ENCODE data around the gene CPPED1. TPM values are rescaled to one million over a fixed set of nuclear protein-coding genes. Genes with fewer than 3 reads are reported as not detected.
"Not testable (repeated sequence)": the region's sequence is repeated elsewhere in the genome, so short reads cannot be mapped to it uniquely, and the experiment has no call there.

The CPPED1 gene
- total RNA-seq, 1 donor from 2014 or later = 6.3 TPM

GRCh38 chr16:12819126-12820117 is 15.7 kb upstream of the CPPED1 start:
- Histone ChIP-seq H3K27me3 (ENCODE audit: control insufficient read depth in 3 of 3, insufficient read depth in 3 of 3, low read length in 3 of 3) (no peaks in the 10 kb centered on the region), H3K9ac (ENCODE audit: low read depth in 1 of 3, low read length in 3 of 3) (no peak overlapping the region), H3K9me3 (ENCODE audit: control insufficient read depth in 3 of 3, low read length in 3 of 3) (peaks cover 0 to 3% (median 0%) of the 10 kb centered on the region in 3 donors), H3K27ac (ENCODE audit: low read depth, low read length) (no peak overlapping the region), H3K4me3 (ENCODE audit: low read length in 3 of 3) (no peak overlapping the region), H3K36me3 (ENCODE audit: control insufficient read depth in 3 of 3, insufficient read depth in 3 of 3, low read length in 3 of 3) (no peaks in the 10 kb centered on the region), H3K4me1 (ENCODE audit: control insufficient read depth in 3 of 3, insufficient read depth in 3 of 3, low read length in 3 of 3) (no peaks in the 10 kb centered on the region)

- H3K4me3 ChIP-seq (ENCODE audit: low read length in 3 of 3) = no peak overlapping the region
- no peak overlapping the region for H3K27ac ChIP-seq (ENCODE audit: low read depth, low read length)
These were observed 14.6 kb upstream of the CPPED1 start for GRCh38 chr16:12818326-12818725.

GRCh38 chr16:12816791-12817214 is 13.1 kb upstream of the CPPED1 start:
- not testable (repeated sequence) for H3K27ac ChIP-seq (ENCODE audit: low read depth, low read length)

More at GRCh38 chr16:12818326-12818725, 14.6 kb upstream of the CPPED1 start:
- Histone ChIP-seq H3K27me3 (ENCODE audit: control insufficient read depth in 3 of 3, insufficient read depth in 3 of 3, low read length in 3 of 3) (no peaks in the 10 kb centered on the region), H3K9ac (ENCODE audit: low read depth in 1 of 3, low read length in 3 of 3) (no peak overlapping the region), H3K9me3 (ENCODE audit: control insufficient read depth in 3 of 3, low read length in 3 of 3) (peaks cover 0 to 3% (median 0%) of the 10 kb centered on the region in 3 donors), H3K4me1 (ENCODE audit: control insufficient read depth in 3 of 3, insufficient read depth in 3 of 3, low read length in 3 of 3) (no peaks in the 10 kb centered on the region), H3K36me3 (ENCODE audit: control insufficient read depth in 3 of 3, insufficient read depth in 3 of 3, low read length in 3 of 3) (no peaks in the 10 kb centered on the region)

GRCh38 chr16:12815361-12815760 is 11.7 kb upstream of the CPPED1 start:
- Histone ChIP-seq H3K9ac (ENCODE audit: low read depth in 1 of 3, low read length in 3 of 3) (no peak overlapping the region), H3K9me3 (ENCODE audit: control insufficient read depth in 3 of 3, low read length in 3 of 3) (peaks cover 0 to 3% (median 3%) of the 10 kb centered on the region in 3 donors), H3K27ac (ENCODE audit: low read depth, low read length) (no peak overlapping the region)

More at GRCh38 chr16:12816791-12817214, 13.1 kb upstream of the CPPED1 start:
- H3K9me3 ChIP-seq (ENCODE audit: control insufficient read depth in 3 of 3, low read length in 3 of 3); H3K9ac ChIP-seq (ENCODE audit: low read depth in 1 of 3, low read length in 3 of 3); H3K27me3 ChIP-seq (ENCODE audit: control insufficient read depth in 3 of 3, insufficient read depth in 3 of 3, low read length in 3 of 3); H3K4me1 ChIP-seq (ENCODE audit: control insufficient read depth in 3 of 3, insufficient read depth in 3 of 3, low read length in 3 of 3); H3K36me3 ChIP-seq (ENCODE audit: control insufficient read depth in 3 of 3, insufficient read depth in 3 of 3, low read length in 3 of 3); H3K4me3 ChIP-seq (ENCODE audit: low read length in 3 of 3): not testable (repeated sequence)

GRCh38 chr16:12813734-12814133 is 10.0 kb upstream of the CPPED1 start:
- not testable (repeated sequence) for H3K36me3 ChIP-seq (ENCODE audit: control insufficient read depth in 3 of 3, insufficient read depth in 3 of 3, low read length in 3 of 3); H3K27ac ChIP-seq (ENCODE audit: low read depth, low read length); H3K9ac ChIP-seq (ENCODE audit: low read depth in 1 of 3, low read length in 3 of 3); H3K27me3 ChIP-seq (ENCODE audit: control insufficient read depth in 3 of 3, insufficient read depth in 3 of 3, low read length in 3 of 3); H3K4me1 ChIP-seq (ENCODE audit: control insufficient read depth in 3 of 3, insufficient read depth in 3 of 3, low read length in 3 of 3); H3K9me3 ChIP-seq (ENCODE audit: control insufficient read depth in 3 of 3, low read length in 3 of 3); H3K4me3 ChIP-seq (ENCODE audit: low read length in 3 of 3)

More at GRCh38 chr16:12815361-12815760, 11.7 kb upstream of the CPPED1 start:
- H3K36me3 ChIP-seq (ENCODE audit: control insufficient read depth in 3 of 3, insufficient read depth in 3 of 3, low read length in 3 of 3) = no peaks in the 10 kb centered on the region
- no peaks in the 10 kb centered on the region for H3K27me3 ChIP-seq (ENCODE audit: control insufficient read depth in 3 of 3, insufficient read depth in 3 of 3, low read length in 3 of 3)
- no peak overlapping the region for H3K4me3 ChIP-seq (ENCODE audit: low read length in 3 of 3)
- H3K4me1 ChIP-seq (ENCODE audit: control insufficient read depth in 3 of 3, insufficient read depth in 3 of 3, low read length in 3 of 3) = no peaks in the 10 kb centered on the region

GRCh38 chr16:12813321-12813720 is 9.6 kb upstream of the CPPED1 start:
- H3K9me3 ChIP-seq (ENCODE audit: control insufficient read depth in 3 of 3, low read length in 3 of 3); H3K27me3 ChIP-seq (ENCODE audit: control insufficient read depth in 3 of 3, insufficient read depth in 3 of 3, low read length in 3 of 3); H3K4me3 ChIP-seq (ENCODE audit: low read length in 3 of 3); H3K9ac ChIP-seq (ENCODE audit: low read depth in 1 of 3, low read length in 3 of 3); H3K36me3 ChIP-seq (ENCODE audit: control insufficient read depth in 3 of 3, insufficient read depth in 3 of 3, low read length in 3 of 3); H3K27ac ChIP-seq (ENCODE audit: low read depth, low read length); H3K4me1 ChIP-seq (ENCODE audit: control insufficient read depth in 3 of 3, insufficient read depth in 3 of 3, low read length in 3 of 3): not testable (repeated sequence)

- H3K9ac ChIP-seq (ENCODE audit: low read depth in 1 of 3, low read length in 3 of 3) = no peak overlapping the region
- H3K27ac ChIP-seq (ENCODE audit: low read depth, low read length) = no peak overlapping the region
- no peaks in the 10 kb centered on the region for H3K36me3 ChIP-seq (ENCODE audit: control insufficient read depth in 3 of 3, insufficient read depth in 3 of 3, low read length in 3 of 3)
- H3K4me1 ChIP-seq (ENCODE audit: control insufficient read depth in 3 of 3, insufficient read depth in 3 of 3, low read length in 3 of 3) = no peaks in the 10 kb centered on the region
- H3K4me3 ChIP-seq (ENCODE audit: low read length in 3 of 3) = no peak overlapping the region
- H3K9me3 ChIP-seq (ENCODE audit: control insufficient read depth in 3 of 3, low read length in 3 of 3) = peaks cover 0 to 3% (median 0%) of the 10 kb centered on the region in 3 donors
- H3K27me3 ChIP-seq (ENCODE audit: control insufficient read depth in 3 of 3, insufficient read depth in 3 of 3, low read length in 3 of 3) = no peaks in the 10 kb centered on the region
These were observed 8.0 kb upstream of the CPPED1 start for GRCh38 chr16:12811441-12812383.

- H3K27ac ChIP-seq (ENCODE audit: low read depth, low read length) = no peak overlapping the region
- no peak overlapping the region for H3K4me3 ChIP-seq (ENCODE audit: low read length in 3 of 3)
- H3K36me3 ChIP-seq (ENCODE audit: control insufficient read depth in 3 of 3, insufficient read depth in 3 of 3, low read length in 3 of 3) = no peaks in the 10 kb centered on the region
- H3K4me1 ChIP-seq (ENCODE audit: control insufficient read depth in 3 of 3, insufficient read depth in 3 of 3, low read length in 3 of 3) = peaks cover 6 to 14% (median 12%) of the 10 kb centered on the region in 3 donors
- no peaks in the 10 kb centered on the region for H3K9me3 ChIP-seq (ENCODE audit: control insufficient read depth in 3 of 3, low read length in 3 of 3)
- no peaks in the 10 kb centered on the region for H3K27me3 ChIP-seq (ENCODE audit: control insufficient read depth in 3 of 3, insufficient read depth in 3 of 3, low read length in 3 of 3)
- H3K9ac ChIP-seq (ENCODE audit: low read depth in 1 of 3, low read length in 3 of 3) = no peak overlapping the region
These were observed 1.4 kb upstream of the CPPED1 start for GRCh38 chr16:12805066-12805465.

DNA sequence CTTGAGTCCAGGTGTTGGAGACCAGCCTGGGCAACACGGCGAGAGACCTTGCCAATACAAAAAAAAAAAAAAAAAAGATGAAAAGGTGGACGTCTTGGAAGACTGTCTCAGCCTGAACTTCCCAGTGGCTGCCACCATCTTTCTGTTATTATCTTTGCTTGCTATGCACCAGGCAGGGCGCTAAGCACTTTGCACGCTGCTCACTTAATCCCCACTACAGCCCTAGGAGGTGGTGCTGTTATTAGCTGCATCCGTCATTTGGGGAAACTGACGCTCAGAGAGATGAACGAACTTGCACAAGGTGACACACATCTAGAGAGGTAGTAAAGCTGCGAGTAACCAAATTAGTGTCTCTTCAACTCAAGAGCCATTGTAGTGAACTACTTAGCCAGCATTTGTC is 708 bp upstream of the CPPED1 start:
- Histone ChIP-seq H3K4me3 (ENCODE audit: low read length in 3 of 3) (peak overlapping the region; percentile 82 to 92 (median 88)), H3K36me3 (ENCODE audit: control insufficient read depth in 3 of 3, insufficient read depth in 3 of 3, low read length in 3 of 3) (no peaks in the 10 kb centered on the region), H3K4me1 (ENCODE audit: control insufficient read depth in 3 of 3, insufficient read depth in 3 of 3, low read length in 3 of 3) (peaks cover 6 to 14% (median 12%) of the 10 kb centered on the region in 3 donors), H3K27me3 (ENCODE audit: control insufficient read depth in 3 of 3, insufficient read depth in 3 of 3, low read length in 3 of 3) (no peaks in the 10 kb centered on the region), H3K9me3 (ENCODE audit: control insufficient read depth in 3 of 3, low read length in 3 of 3) (no peaks in the 10 kb centered on the region), H3K27ac (ENCODE audit: low read depth, low read length) (no peak overlapping the region), H3K9ac (ENCODE audit: low read depth in 1 of 3, low read length in 3 of 3) (peak overlapping the region in 1 of 3 donors; percentile 83)
